K562 (cell line): Measurements from ENCODE around the gene MRPL48. TPM values are rescaled to one million over a fixed set of nuclear protein-coding genes. Genes with fewer than 3 reads are reported as not detected.
A peak's percentile ranks its signal among the peaks of the same experiment; 100 is the strongest.
"Not testable (repeated sequence)": the region's sequence is repeated elsewhere in the genome, so short reads cannot be mapped to it uniquely, and the experiment has no call there.

Source experiments
- ARID1B ChIP-seq: fragments of 450-650 bp; IDR thresholded peaks from 2 replicates; pipeline ENCODE4 v1.6.1; 2016; ENCODE audit warnings: antibody characterized with exemption, mild to moderate bottlenecking, inconsistent platforms
- ARNT ChIP-seq, 2 experiments: fragments of 450-650 bp; IDR thresholded peaks; 2 replicates each; pipeline ENCODE4 v1.6.1; 2016; ENCODE audit warnings: mild to moderate bottlenecking in 1 of 2
- BCOR ChIP-seq: fragments of 450-650 bp; IDR thresholded peaks from 2 replicates; pipeline ENCODE4 v1.6.1; 2016
- CXXC5 ChIP-seq: fragments of 250-450 bp; sonication (Bioruptor Pico); IDR thresholded peaks from 2 replicates; pipeline ENCODE4 v1.8.0; 2022; ENCODE audit warnings: inconsistent platforms, mild to moderate bottlenecking, moderate library complexity
- EP400 ChIP-seq: fragments of 450-650 bp; IDR thresholded peaks from 2 replicates; pipeline ENCODE4 v1.6.1; 2017; ENCODE audit warnings: antibody characterized with exemption, mild to moderate bottlenecking, moderate library complexity
- GABPA ChIP-seq: fragments of 200-800 bp; sonication (Bioruptor generic); conservative IDR thresholded peaks from 2 replicates; pipeline ENCODE4 v1.6.1; 2016; ENCODE audit warnings: low read depth, missing genetic modification characterization, missing compliant biosample characterization
- KLF16 ChIP-seq: IDR thresholded peaks from 2 replicates; pipeline ENCODE4 v1.6.1; 2016; ENCODE audit warnings: antibody characterized with exemption
- MAZ ChIP-seq, 2 experiments: fragments of 450-650 bp in 1 of 2; sonication (generic) in 1 of 2; formaldehyde crosslinking; IDR thresholded peaks in 1 of 2; conservative IDR thresholded peaks in 1 of 2; 2 replicates each; pipeline versions ENCODE4 v1.4.0 to v1.5.0; 2020; ENCODE audit warnings: mild to moderate bottlenecking in 1 of 2, missing genetic modification reagents in 1 of 2
- NFE2 ChIP-seq: IDR thresholded peaks from 2 replicates; pipeline ENCODE4 v1.6.1; 2014; ENCODE audit warnings: antibody characterized with exemption, low read depth
- PRDM10 ChIP-seq: fragments of 450-650 bp; IDR thresholded peaks from 2 replicates; pipeline ENCODE4 v1.6.1; 2018; ENCODE audit not compliant: partially characterized antibody
- SMARCE1 ChIP-seq: fragments of 450-650 bp; IDR thresholded peaks from 2 replicates; pipeline ENCODE4 v1.7.1; 2016; ENCODE audit warnings: mild to moderate bottlenecking
- SUPT5H ChIP-seq: fragments of 450-650 bp; IDR thresholded peaks from 2 replicates; pipeline ENCODE4 v1.6.1; 2016
- TEAD4 ChIP-seq, 2 experiments: sonication (generic) in 1 of 2; formaldehyde crosslinking in 1 of 2; IDR thresholded peaks; 2 replicates each; pipeline versions ENCODE4 v1.6.1 to v1.8.0; 2012 to 2022; ENCODE audit warnings: borderline replicate concordance in 1 of 2, inconsistent platforms in 1 of 2, low read length in 1 of 2, mild to moderate bottlenecking in 1 of 2, missing genetic modification reagents in 1 of 2
- THRA ChIP-seq: fragments of 450-650 bp; IDR thresholded peaks from 2 replicates; pipeline ENCODE4 v1.6.1; 2017; ENCODE audit warnings: mild to moderate bottlenecking, moderate library complexity
- TRIM24 ChIP-seq, 2 experiments: fragments of 450-650 bp; IDR thresholded peaks; 2 replicates each; pipeline ENCODE4 v1.6.1; 2016
- VEZF1 ChIP-seq: fragments of 200-800 bp; sonication (Bioruptor generic); IDR thresholded peaks from 2 replicates; pipeline ENCODE4 v1.6.1; 2017; ENCODE audit warnings: missing genetic modification characterization, missing compliant biosample characterization
- ZBTB11 ChIP-seq, 3 experiments: fragments of 200-800 bp in 1 of 3; fragments of 250-450 bp in 1 of 3; fragments of 450-650 bp in 1 of 3; sonication (Bioruptor Pico) in 1 of 3; sonication (Bioruptor generic) in 1 of 3; formaldehyde crosslinking in 1 of 3; IDR thresholded peaks; 2 replicates each; pipeline versions ENCODE4 v1.6.1 to v1.8.0; 2016 to 2022; ENCODE audit warnings: mild to moderate bottlenecking in 2 of 3, missing genetic modification characterization in 2 of 3, missing compliant biosample characterization in 1 of 3, moderate library complexity in 1 of 3
- ZNF316 ChIP-seq: fragments of 450-650 bp; IDR thresholded peaks from 2 replicates; pipeline ENCODE4 v1.6.1; 2016
- ZNF384 ChIP-seq: IDR thresholded peaks from 2 replicates; pipeline ENCODE4 v1.6.1; 2012; ENCODE audit warnings: low read depth, low read length, improper control_type of control experiment
- polyA plus RNA-seq, 8 experiments: library from polyadenylated mRNA; depleted of rRNA in 4 of 8; stranded (reverse) in 5 of 8; unstranded in 3 of 8; fragments of >200 nt; fragmentation: Nextera tagmentation in 2 of 8; fragmentation: Illumina TruSeq in 1 of 8; extraction: Ambion mirVana in 2 of 8; extraction: Trizol in 1 of 8; gene quantifications; 2 replicates each; pipeline versions ENCODE4 v1.2.1 to v1.2.3, GENCODE V29; 2011 to 2014; ENCODE audit warnings: inconsistent platforms in 1 of 8, missing spikeins in 1 of 8
- total RNA-seq, 7 experiments: library from RNA; depleted of rRNA in 6 of 7; stranded (reverse); fragments of >200 nt in 6 of 7; fragmentation: Illumina TruSeq in 2 of 7; extraction: Trizol in 2 of 7; gene quantifications; 2 replicates each; pipeline versions ENCODE4 v1.2.1 to v1.2.3, GENCODE V29; 2011 to 2021; ENCODE audit warnings: low replicate concordance in 1 of 7

The MRPL48 gene
- total and polyA plus RNA-seq, 9 of the 15 experiments (the other 6 are each of a cell fraction or from before 2014, with no cell fraction given): 66.0 to 237 (median 104) TPM

GRCh38 chr11:73880449-73880848 is 92.8 kb downstream of the MRPL48 start (continued):
- TF ChIP-seq GABPA (tag): 0 out of 2 replicates have a peak, but pooled peaks have one; percentile 24
- TF ChIP-seq PRDM10: peak; percentile 76
- 0 out of 2 replicates have a peak, but pooled peaks have one; percentile 20 for TF ChIP-seq VEZF1 (CRISPR knock-in tag)
- TF ChIP-seq CXXC5: 0 out of 2 replicates have a peak, but pooled peaks have one; percentile 19
- TF ChIP-seq TEAD4 (IDR thresholded peaks at IDR 0.05; ENCODE audit: low read length): peak; percentile 40
- TF ChIP-seq TEAD4 (CRISPR knock-in tag; IDR thresholded peaks at IDR 0.05; ENCODE audit: borderline replicate concordance): not testable (repeated sequence)
- 0 out of 4 replicates have a peak, but pooled peaks of 1 of the 2 experiments have one; percentile 12 for TF ChIP-seq MAZ (CRISPR knock-in tag; conservative IDR thresholded peaks at IDR 0.05 in 1 of 2, IDR thresholded peaks at IDR 0.05 in 1 of 2)
- peak; percentile 56; the same call in 1 of the 2 replicates for TF ChIP-seq ARID1B
- 0 out of 4 replicates have a peak, but pooled peaks of 1 of the 2 experiments have one; percentile 26 for TF ChIP-seq ARNT (IDR thresholded peaks at IDR 0.05)
- TF ChIP-seq THRA: 0 out of 2 replicates have a peak, but pooled peaks have one; percentile 25
- peak; percentile 81 for TF ChIP-seq KLF16
- peak; percentile 79 for TF ChIP-seq ZNF316
- TF ChIP-seq ZNF384: peak; percentile 98
- TF ChIP-seq EP400: peak; percentile 65
- peak; percentile 36; the same call in 1 of the 2 replicates for TF ChIP-seq BCOR
- 0 out of 2 replicates have a peak, but pooled peaks have one; percentile 48 for TF ChIP-seq SMARCE1
- TF ChIP-seq ZBTB11 (CRISPR knock-in tag; IDR thresholded peaks at IDR 0.05): 0 out of 6 replicates have a peak, but pooled peaks of 1 of the 3 experiments have one; percentile 40
- peak; percentile 90 for TF ChIP-seq NFE2
- TF ChIP-seq TRIM24 (IDR thresholded peaks at IDR 0.05): peak; percentile 51 to 77; a peak in 3 of 4 replicates
- 0 out of 2 replicates have a peak, but pooled peaks have one; percentile 35 for TF ChIP-seq SUPT5H
- TF ChIP-seq, all 486 proteins: peak for 35; not testable (repeated sequence) for 451
